Measurements from ENCODE around the gene ABHD4.

Gene ABHD4

GRCh38 chr14:22598099-22598895 is at the start of gene ABHD4:
ABHD4 (plus strand) TSS chr14:22598300; CDS start chr14:22598307, 7 bp downstream.
- peak; percentile 67 for DNase-seq

- DNase-seq = no peak
Measured at GRCh38 chr14:22549324-22549962, 48.7 kb upstream of the ABHD4 start.

- DNase-seq = peak; percentile 75
Measured at GRCh38 chr14:22549981-22550673, 48.0 kb upstream of the ABHD4 start.

GRCh38 chr14:22551605-22551997 is 46.5 kb upstream of the ABHD4 start:
- DNase-seq = peak; percentile 24

GRCh38 chr14:22552001-22552826 is 45.9 kb upstream of the ABHD4 start:
- DNase-seq = peak; percentile 28

- DNase-seq = peak; percentile 2
Measured at GRCh38 chr14:22552827-22553076, 45.3 kb upstream of the ABHD4 start.

GRCh38 chr14:22553445-22553844 is 44.7 kb upstream of the ABHD4 start:
- DNase-seq = no peak

GRCh38 chr14:22553861-22554497 is 44.1 kb upstream of the ABHD4 start:
- peak; percentile 52 for DNase-seq

GRCh38 chr14:22554498-22555383 is 43.4 kb upstream of the ABHD4 start:
- DNase-seq = peak; percentile 49

GRCh38 chr14:22555384-22556011 is 42.6 kb upstream of the ABHD4 start:
- DNase-seq = peak; percentile 73

GRCh38 chr14:22556021-22556989 is 41.8 kb upstream of the ABHD4 start:
- peak; percentile 99 for DNase-seq

GRCh38 chr14:22556990-22557623 is 41.0 kb upstream of the ABHD4 start:
- DNase-seq = peak; percentile 90

- peak; percentile 31 for DNase-seq
Measured at GRCh38 chr14:22557846-22558220, 40.3 kb upstream of the ABHD4 start.

- DNase-seq = peak; percentile 81
Measured at GRCh38 chr14:22558221-22558913, 39.7 kb upstream of the ABHD4 start.

- DNase-seq = peak; percentile 14
Measured at GRCh38 chr14:22559041-22559440, 39.1 kb upstream of the ABHD4 start.

GRCh38 chr14:22560662-22561365 is 37.3 kb upstream of the ABHD4 start:
- peak; percentile 44 for DNase-seq

- no peak for DNase-seq
Measured at GRCh38 chr14:22561366-22561660, 36.8 kb upstream of the ABHD4 start.

Measured in CD4-positive, alpha-beta T cell treated with Interleukin-12 subunit alpha and Interleukin-12 subunit beta, for 1 hour (primary cell).